NCI-H1417 treated with DMSO at 0.1 percent for 48 hours (cell line): ENCODE results near the gene NOP14.
"Not testable (repeated sequence)": the region's sequence is repeated elsewhere in the genome, so short reads cannot be mapped to it uniquely, and the experiment has no call there.

Experiments
- DNase-seq: peaks from one replicate; lab custom pipeline; 2025; lab: John Stamatoyannopoulos, UW

The NOP14 gene

GRCh38 chr4:2963175-2963965 lies at the start of gene NOP14, which contains the start of gene GRK4:
NOP14 (minus strand) TSS chr4:2963406; CDS start chr4:2963319, 87 bp downstream.
GRK4 (plus strand) TSS chr4:2963571; CDS start chr4:2964071, 500 bp downstream.
- peak; percentile 75 for DNase-seq

GRCh38 chr4:3011456-3012220 lies 48.4 kb upstream of the NOP14 start:
- no peak for DNase-seq

- DNase-seq = no peak
These were observed 47.8 kb upstream of the NOP14 start for GRCh38 chr4:3010998-3011397.

GRCh38 chr4:3010577-3010976 lies 47.4 kb upstream of the NOP14 start:
- no peak for DNase-seq

- no peak for DNase-seq
These were observed 46.2 kb upstream of the NOP14 start for GRCh38 chr4:3009422-3009821.

GRCh38 chr4:3007724-3008123 lies 44.5 kb upstream of the NOP14 start:
- no peak for DNase-seq

- DNase-seq = peak; percentile 21
These were observed 33.2 kb upstream of the NOP14 start for GRCh38 chr4:2996415-2996814.

GRCh38 chr4:2995546-2996265 lies 32.5 kb upstream of the NOP14 start:
- DNase-seq = no peak

- no peak for DNase-seq
These were observed 31.7 kb upstream of the NOP14 start for GRCh38 chr4:2994917-2995316.

GRCh38 chr4:2991243-2991642 lies 28.0 kb upstream of the NOP14 start:
- no peak for DNase-seq

- not testable (repeated sequence) for DNase-seq
These were observed 20.5 kb upstream of the NOP14 start for GRCh38 chr4:2983715-2984114.

- no peak for DNase-seq
These were observed 18.8 kb upstream of the NOP14 start for GRCh38 chr4:2982012-2982411.

- DNase-seq = no peak
These were observed 18.1 kb upstream of the NOP14 start for GRCh38 chr4:2981256-2981819.

GRCh38 chr4:2977211-2978088 lies 14.2 kb upstream of the NOP14 start:
- DNase-seq = no peak

- no peak for DNase-seq
These were observed 8.1 kb upstream of the NOP14 start for GRCh38 chr4:2971275-2971674.

- DNase-seq = no peak
These were observed 5.2 kb upstream of the NOP14 start for GRCh38 chr4:2968381-2968780.

- no peak for DNase-seq
These were observed 2.1 kb upstream of the NOP14 start for GRCh38 chr4:2965262-2965661.

GRCh38 chr4:2964706-2965258 lies 1.6 kb upstream of the NOP14 start:
- no peak for DNase-seq

- DNase-seq = no peak
These were observed 813 bp upstream of the NOP14 start for GRCh38 chr4:2963966-2964471.

- DNase-seq = no peak
These were observed 512 bp downstream of the NOP14 start for GRCh38 chr4:2962614-2963174.
